Tibial nerve (tissue), 4 donors: ENCODE data around the gene TMPRSS11B. TPM values are rescaled to one million over a fixed set of nuclear protein-coding genes. Genes with fewer than 3 reads are reported as not detected.

Experiments used
- DNase-seq, 2 donors: peaks; one replicate each; pipeline ENCODE4 v3.0.0-alpha.2; 2019; ENCODE audit warnings: low spot score in 2 of 2
- H3K27ac ChIP-seq, 4 donors: fragments of 200-600 bp; sonication (generic) in 3 of 4; one replicate each; pipeline ENCODE4 v1.5.1; 2017 to 2019; ENCODE audit warnings: mild to moderate bottlenecking in 1 of 4
- H3K27me3 ChIP-seq, 2 donors: fragments of 200-600 bp; sonication (generic) in 1 of 2; one replicate each; pipeline versions ENCODE4 v1.5.1 to v1.6.0; 2017 to 2019
- H3K36me3 ChIP-seq, 3 donors: fragments of 200-600 bp; sonication (generic); one replicate each; pipeline ENCODE4 v1.5.1; 2018 to 2019
- H3K4me1 ChIP-seq, 4 donors: fragments of 200-600 bp; sonication (generic) in 3 of 4; one replicate each; pipeline ENCODE4 v1.5.1; 2017 to 2019
- H3K4me3 ChIP-seq, 4 donors: fragments of 200-600 bp; sonication (generic) in 3 of 4; one replicate each; pipeline ENCODE4 v1.5.1; 2017 to 2019; ENCODE audit warnings: mild to moderate bottlenecking in 1 of 4, moderate library complexity in 1 of 4
- H3K9me3 ChIP-seq, 4 donors: fragments of 200-600 bp; sonication (generic) in 3 of 4; one replicate each; pipeline ENCODE4 v1.5.1; 2017 to 2019
- EP300 ChIP-seq, 2 donors: sonication (generic); formaldehyde crosslinking; IDR thresholded peaks; one replicate each; pipeline ENCODE4 v1.6.1; 2017; ENCODE audit warnings: antibody characterized with exemption in 2 of 2, mild to moderate bottlenecking in 1 of 2
- POLR2A ChIP-seq, 2 donors: fragments of 450-650 bp; IDR thresholded peaks; one replicate each; pipeline ENCODE4 v1.6.1; 2017; ENCODE audit warnings: antibody characterized with exemption in 2 of 2, mild to moderate bottlenecking in 2 of 2, moderate library complexity in 2 of 2
- WGBS, 2 donors: methylation state at CpG; one replicate each; pipeline ENCODE4 v1.1.5; 2018; 5-methylcytosine and 5-hydroxymethylcytosine counted together
- total RNA-seq, 4 donors: library from RNA; depleted of rRNA; stranded (reverse); fragments of >200 nt; gene quantifications; one replicate each; pipeline ENCODE4 v1.1.0, GENCODE V29; 2016
- TF ChIP-seq, protein P1 (sequence below), 5 experiments: fragments of 200-600 bp in 3 of 5; fragments of 450-650 bp in 2 of 5; sonication (generic) in 3 of 5; IDR thresholded peaks; one replicate each; pipeline ENCODE4 v1.5.1; 2016 to 2019; ENCODE audit warnings: antibody characterized with exemption in 5 of 5, mild to moderate bottlenecking in 3 of 5, moderate library complexity in 2 of 5

Gene TMPRSS11B
- total RNA-seq, 4 donors from 2014 or later, result not detected

DNA sequence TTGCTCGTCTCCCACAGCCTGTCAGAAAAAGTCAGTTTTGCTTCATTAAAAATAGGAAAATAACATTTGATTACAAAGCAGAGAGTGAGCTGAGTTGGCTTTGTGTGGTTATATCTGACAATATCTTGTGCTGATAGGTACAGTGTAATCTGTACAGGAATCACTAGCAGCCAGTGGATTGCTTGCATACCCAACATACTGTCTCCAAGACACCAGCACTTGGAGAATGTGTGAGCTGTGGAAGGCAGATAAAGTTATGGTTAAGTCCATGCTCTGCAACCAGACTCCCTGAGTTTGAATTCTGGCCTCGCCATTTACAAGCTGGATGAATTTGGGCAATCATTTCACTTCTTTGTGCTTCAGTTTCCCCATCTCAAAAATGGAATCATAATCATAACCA, 58.3 kb downstream of the TMPRSS11B start:
- 78 to 81% methylated on average over 2 of the region's 2 CpGs for WGBS, 2 donors
- H3K4me1 ChIP-seq, result no peaks in the 10 kb centered on the region
- H3K9me3 ChIP-seq, result no peaks in the 10 kb centered on the region
- no peak overlapping the region for H3K4me3 ChIP-seq
- no peak for DNase-seq
- H3K27ac ChIP-seq, result no peak overlapping the region
- H3K27me3 ChIP-seq, result no peaks in the 10 kb centered on the region
- TF ChIP-seq EP300 (IDR thresholded peaks at IDR 0.05) (no peak), POLR2A (IDR thresholded peaks at IDR 0.05) (no peak)
- TF ChIP-seq, protein P1, sequence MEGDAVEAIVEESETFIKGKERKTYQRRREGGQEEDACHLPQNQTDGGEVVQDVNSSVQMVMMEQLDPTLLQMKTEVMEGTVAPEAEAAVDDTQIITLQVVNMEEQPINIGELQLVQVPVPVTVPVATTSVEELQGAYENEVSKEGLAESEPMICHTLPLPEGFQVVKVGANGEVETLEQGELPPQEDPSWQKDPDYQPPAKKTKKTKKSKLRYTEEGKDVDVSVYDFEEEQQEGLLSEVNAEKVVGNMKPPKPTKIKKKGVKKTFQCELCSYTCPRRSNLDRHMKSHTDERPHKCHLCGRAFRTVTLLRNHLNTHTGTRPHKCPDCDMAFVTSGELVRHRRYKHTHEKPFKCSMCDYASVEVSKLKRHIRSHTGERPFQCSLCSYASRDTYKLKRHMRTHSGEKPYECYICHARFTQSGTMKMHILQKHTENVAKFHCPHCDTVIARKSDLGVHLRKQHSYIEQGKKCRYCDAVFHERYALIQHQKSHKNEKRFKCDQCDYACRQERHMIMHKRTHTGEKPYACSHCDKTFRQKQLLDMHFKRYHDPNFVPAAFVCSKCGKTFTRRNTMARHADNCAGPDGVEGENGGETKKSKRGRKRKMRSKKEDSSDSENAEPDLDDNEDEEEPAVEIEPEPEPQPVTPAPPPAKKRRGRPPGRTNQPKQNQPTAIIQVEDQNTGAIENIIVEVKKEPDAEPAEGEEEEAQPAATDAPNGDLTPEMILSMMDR (IDR thresholded peaks at IDR 0.05), result no peak
- H3K36me3 ChIP-seq, result no peaks in the 10 kb centered on the region

DNA sequence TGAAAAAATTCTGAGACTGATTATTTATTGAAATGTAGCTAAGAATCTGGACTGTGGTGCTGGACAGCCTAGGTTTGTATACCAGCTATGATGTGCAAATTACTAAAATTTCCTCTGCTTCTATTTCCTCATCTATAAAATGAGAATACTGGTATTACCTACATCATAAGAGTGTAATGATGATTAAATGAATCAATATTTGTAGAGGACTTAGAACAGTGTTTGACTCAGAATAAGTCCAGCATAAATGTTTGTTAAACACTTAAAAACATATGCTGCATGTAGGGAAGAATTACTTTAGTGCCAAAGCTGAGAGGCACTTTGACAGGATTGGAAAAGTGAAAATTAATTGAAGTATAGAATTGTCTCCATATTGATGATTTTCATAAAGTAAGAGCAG, 60.6 kb downstream of the TMPRSS11B start:
- TF ChIP-seq POLR2A (IDR thresholded peaks at IDR 0.05), result no peak
- no peak for DNase-seq
- Histone ChIP-seq H3K4me1 (no peaks in the 10 kb centered on the region), H3K4me3 (no peak overlapping the region), H3K27me3 (no peaks in the 10 kb centered on the region), H3K9me3 (no peaks in the 10 kb centered on the region), H3K36me3 (no peaks in the 10 kb centered on the region), H3K27ac (no peak overlapping the region)

DNA sequence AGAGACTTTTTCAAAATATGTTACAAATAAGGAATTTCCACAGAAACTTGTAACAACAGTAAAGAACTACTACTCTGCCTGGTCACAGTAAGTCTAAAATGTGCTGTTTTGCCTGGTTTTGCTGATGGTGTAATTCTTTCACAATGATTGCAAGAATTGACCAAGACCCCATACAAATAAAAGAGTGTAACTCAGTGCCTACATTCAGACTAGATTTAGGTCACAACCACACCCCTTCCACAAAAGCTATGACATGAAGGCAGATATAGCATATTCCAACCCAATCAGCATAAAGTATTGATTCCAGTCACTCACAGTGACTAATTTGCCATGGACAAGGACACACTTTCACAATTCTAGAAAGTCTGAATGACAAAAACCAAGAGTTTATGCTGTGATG, 62.1 kb downstream of the TMPRSS11B start:
- Histone ChIP-seq H3K4me1 (no peaks in the 10 kb centered on the region), H3K36me3 (no peaks in the 10 kb centered on the region), H3K27me3 (no peaks in the 10 kb centered on the region), H3K4me3 (no peak overlapping the region), H3K9me3 (no peaks in the 10 kb centered on the region), H3K27ac (no peak overlapping the region)
- no peak for DNase-seq
- TF ChIP-seq POLR2A (IDR thresholded peaks at IDR 0.05), result no peak
- no peak for TF ChIP-seq EP300 (IDR thresholded peaks at IDR 0.05)
- TF ChIP-seq, protein P1 (IDR thresholded peaks at IDR 0.05), result no peak

DNA sequence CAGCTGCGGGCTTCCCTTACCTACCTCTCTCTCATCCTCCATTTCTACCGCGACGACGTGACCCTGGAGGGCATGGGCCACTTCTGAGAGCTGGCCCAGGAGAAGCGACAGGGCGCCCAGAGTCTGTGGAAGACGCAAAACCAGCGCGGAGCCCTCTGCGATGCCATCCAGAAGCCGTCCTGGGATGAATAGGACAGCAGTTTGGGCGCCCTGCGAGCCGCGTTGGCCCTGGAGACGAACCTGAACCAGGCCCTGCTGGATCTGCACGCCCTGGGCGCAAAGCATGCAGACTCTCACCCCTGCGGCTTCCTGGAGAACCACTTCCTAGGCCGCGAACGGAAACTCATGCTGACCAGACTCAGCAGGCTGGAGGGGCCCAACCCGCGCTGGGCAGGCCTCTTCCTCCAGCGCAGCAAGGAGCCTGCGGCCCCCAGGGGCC, 63.1 kb downstream of the TMPRSS11B start:
- DNase-seq, result no peak
- Histone ChIP-seq H3K36me3 (no peaks in the 10 kb centered on the region), H3K4me3 (no peak overlapping the region), H3K9me3 (no peaks in the 10 kb centered on the region), H3K27ac (no peak overlapping the region), H3K4me1 (no peaks in the 10 kb centered on the region), H3K27me3 (no peaks in the 10 kb centered on the region)
- no peak for TF ChIP-seq POLR2A (IDR thresholded peaks at IDR 0.05)
- TF ChIP-seq, protein P1 (IDR thresholded peaks at IDR 0.05), result no peak
- TF ChIP-seq EP300 (IDR thresholded peaks at IDR 0.05), result no peak
- 95% methylated on average over 26 to 27 of the region's 27 CpGs for WGBS, 2 donors

DNA sequence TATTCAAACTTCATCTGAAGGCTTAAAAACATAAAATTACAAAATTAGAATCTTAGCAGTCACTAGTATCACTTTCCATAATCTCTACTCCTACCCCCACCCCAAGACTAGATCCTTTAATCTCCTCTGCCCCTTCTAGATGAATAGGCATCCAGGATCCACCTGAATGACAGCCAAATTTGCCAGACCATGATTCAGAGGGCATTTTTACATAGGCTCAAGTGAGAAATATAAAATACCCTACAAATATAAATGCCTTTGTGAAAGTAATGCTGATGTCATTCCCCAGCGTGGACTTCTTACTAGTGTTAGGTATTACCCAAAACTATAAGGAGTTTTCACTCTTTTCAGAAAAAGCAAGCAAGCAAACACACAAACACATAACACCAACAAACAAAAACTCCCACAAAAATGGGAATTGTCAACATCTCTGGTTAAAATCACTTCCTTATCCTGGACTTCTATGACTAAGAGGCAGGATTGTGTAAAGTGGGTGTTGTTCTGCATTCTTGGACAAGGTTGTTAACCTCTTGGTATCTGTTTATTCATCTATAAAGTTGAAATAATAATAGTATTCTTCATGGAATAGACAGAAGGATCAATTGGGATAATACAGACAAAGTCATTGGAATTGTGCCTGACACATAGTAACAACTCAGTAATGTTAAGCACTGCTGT, 64.5 kb downstream of the TMPRSS11B start:
- Histone ChIP-seq H3K4me1 (peaks cover 0 to 3% (median 0%) of the 10 kb centered on the region in 4 donors), H3K9me3 (no peaks in the 10 kb centered on the region), H3K36me3 (no peaks in the 10 kb centered on the region), H3K27me3 (no peaks in the 10 kb centered on the region), H3K27ac (no peak overlapping the region), H3K4me3 (no peak overlapping the region)
- DNase-seq, result no peak
- WGBS, 2 donors, result 44 to 49% methylated on average over 1 of the region's 1 CpG
- TF ChIP-seq EP300 (IDR thresholded peaks at IDR 0.05) (no peak), POLR2A (IDR thresholded peaks at IDR 0.05) (no peak)
- TF ChIP-seq, protein P1 (IDR thresholded peaks at IDR 0.05), result no peak

DNA sequence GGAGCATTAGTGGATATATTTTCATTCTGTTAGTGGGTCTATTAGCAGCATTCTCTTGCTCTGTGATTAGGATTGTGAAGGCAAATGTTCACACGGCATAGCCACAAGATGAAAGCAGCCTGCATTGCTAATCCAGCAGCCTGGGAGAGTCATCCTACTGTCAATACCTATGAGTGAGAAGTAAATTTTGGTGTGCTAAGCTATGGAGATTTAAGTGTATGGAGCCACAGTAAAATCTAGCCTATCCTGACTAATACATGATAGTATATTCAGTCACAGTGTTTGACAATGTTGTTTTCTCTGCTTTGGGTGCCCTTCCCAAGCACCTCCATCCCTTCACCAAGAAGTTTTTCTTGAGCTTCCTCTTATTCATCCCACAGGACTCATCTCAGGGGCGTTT, 68.6 kb downstream of the TMPRSS11B start:
- no peak overlapping the region for H3K4me3 ChIP-seq
- H3K27ac ChIP-seq, result no peak overlapping the region
- no peaks in the 10 kb centered on the region for H3K9me3 ChIP-seq
- no peak for DNase-seq
- TF ChIP-seq EP300 (IDR thresholded peaks at IDR 0.05), result no peak
- TF ChIP-seq, protein P1 (IDR thresholded peaks at IDR 0.05), result no peak
- TF ChIP-seq POLR2A (IDR thresholded peaks at IDR 0.05), result no peak
- H3K27me3 ChIP-seq, result no peaks in the 10 kb centered on the region
- peaks cover 0 to 3% (median 0%) of the 10 kb centered on the region in 4 donors for H3K4me1 ChIP-seq
- H3K36me3 ChIP-seq, result no peaks in the 10 kb centered on the region
- 48 to 49% methylated on average over 2 of the region's 2 CpGs for WGBS, 2 donors
